ENCODE data around the gene ZEB1. TPM values are rescaled to one million over a fixed set of nuclear protein-coding genes. Genes with fewer than 3 reads are reported as not detected.
A peak's percentile ranks its signal among the peaks of the same experiment; 100 is the strongest.

ZEB1 gene
- total and polyA plus RNA-seq, 9 of the 15 experiments (the other 6 are each of a cell fraction or from before 2014, with no cell fraction given), result 2.1 to 8.4 (median 4.9) TPM

- FAIRE-seq (no peak), ATAC-seq (no peak), DNase-seq (ENCODE audit: extremely low read depth in 1 of 4, low spot score in 3 of 4) (no peak)
- ChIA-PET POLR2A (interaction anchor here (0.6 kb wide), 1 partner anchor 505 kb away, joined by 3 read pairs; no protein-coding TSS in a partner anchor), CTCF (ENCODE audit: low intra/inter-chr PET ratio) (no interaction called here)
- H4K20me1 ChIP-seq (replicated peaks; ENCODE audit: control insufficient read depth, insufficient read depth, low read length), result no peaks in the 10 kb centered on the region
- no peaks in the 10 kb centered on the region for H3K4me1 ChIP-seq (replicated peaks in 1 of 2; ENCODE audit: control insufficient read depth in 2 of 2, insufficient read depth in 2 of 2, low read length in 2 of 2)
- H2AFZ ChIP-seq (ENCODE audit: low read depth, low read length), result no peak overlapping the region
- H3K4me2 ChIP-seq (ENCODE audit: insufficient read depth, low read length), result no peak overlapping the region
- no TSS peak for BruUV-seq (replicated peaks)
- in situ Hi-C loops (cut with MboI), result no loop called here
- H3K4me3 ChIP-seq, result no peak overlapping the region
- intact Hi-C loops (cut with micrococcal nuclease), result no loop called here
- H3K36me3 ChIP-seq (ENCODE audit: control insufficient read depth, insufficient read depth, low read length), result no peaks in the 10 kb centered on the region
- no peak overlapping the region for H3K9ac ChIP-seq (ENCODE audit: insufficient read depth in 1 of 2, low read depth in 2 of 2, low read length in 2 of 2)
- no peaks in the 10 kb centered on the region for H3K79me2 ChIP-seq (ENCODE audit: control insufficient read depth, insufficient read depth, low read length)
- no peaks in the 10 kb centered on the region for H3K27me3 ChIP-seq (ENCODE audit: control insufficient read depth in 2 of 2, insufficient read depth in 2 of 2, low read length in 2 of 2)
- H3K9me1 ChIP-seq (ENCODE audit: control insufficient read depth, insufficient read depth, low read length), result no peaks in the 10 kb centered on the region
- WGBS (ENCODE audit: insufficient coverage, low coverage, missing lambda C conversion rate), result 0% methylated on average over 1 of the region's 1 CpG
- TF ChIP-seq MAFF (IDR thresholded peaks at IDR 0.05; ENCODE audit: low read length), result peak; percentile 21; the same call in 1 of the 2 replicates
- no peak for TF ChIP-seq ZNF668 (CRISPR knock-in tag; IDR thresholded peaks at IDR 0.05)
- peak; percentile 61; the same call in 1 of the 2 replicates for TF ChIP-seq NFE2L1 (tag; IDR thresholded peaks at IDR 0.05; ENCODE audit: borderline replicate concordance, low read depth)
- no peak for TF ChIP-seq SNAPC5 (CRISPR knock-in tag; IDR thresholded peaks at IDR 0.05)
- no peak for TF ChIP-seq TRIM24 (IDR thresholded peaks at IDR 0.05)
- TF ChIP-seq BACH1 (tag; IDR thresholded peaks at IDR 0.05), result peak; percentile 63
- no peak for TF ChIP-seq RERE (CRISPR knock-in tag; IDR thresholded peaks at IDR 0.05; ENCODE audit: borderline replicate concordance)
- no peak for TF ChIP-seq ZSCAN32 (CRISPR knock-in tag; IDR thresholded peaks at IDR 0.05)
- peak; percentile 68 for TF ChIP-seq C11orf30 (IDR thresholded peaks at IDR 0.05; ENCODE audit: low read depth)
- TF ChIP-seq ZNF316 (IDR thresholded peaks at IDR 0.05), result peak; percentile 78
- no peak for TF ChIP-seq NR2C1 (IDR thresholded peaks at IDR 0.05)
- no peak for TF ChIP-seq NR2C1 (tag; IDR thresholded peaks at IDR 0.05)
- no peak for TF ChIP-seq DACH1 (IDR thresholded peaks at IDR 0.05; ENCODE audit: partially characterized antibody)
- no peak for TF ChIP-seq HDAC8 (tag; IDR thresholded peaks at IDR 0.05)
- TF ChIP-seq MEF2A (IDR thresholded peaks at IDR 0.05; ENCODE audit: control insufficient read depth, low read depth, low read length), result no peak
- TF ChIP-seq NFE2 (IDR thresholded peaks at IDR 0.05; ENCODE audit: low read depth), result peak; percentile 66
- peak; percentile 78 for TF ChIP-seq MAFG (tag; conservative IDR thresholded peaks at IDR 0.05)
- no peak for TF ChIP-seq ATF6 (CRISPR knock-in tag; IDR thresholded peaks at IDR 0.05)
- no peak overlapping the region for H3K27ac ChIP-seq (ENCODE audit: extremely low read depth, low read depth, low read length)
- no peaks in the 10 kb centered on the region for H3K9me3 ChIP-seq (replicated peaks; ENCODE audit: control insufficient read depth, insufficient read depth, low read depth, low read length)
These were observed 19.9 kb upstream of the ZEB1 start for GRCh38 chr10:31299119-31299518.
